Hindlimb muscle (tissue), 1 donor: ENCODE measurements around the gene ACTR1B. TPM values are rescaled to one million over a fixed set of nuclear protein-coding genes. Genes with fewer than 3 reads are reported as not detected.
"Not testable (repeated sequence)": the region's sequence is repeated elsewhere in the genome, so short reads cannot be mapped to it uniquely, and the experiment has no call there.

Source experiments
- DNase-seq: peaks from one replicate; pipeline ENCODE4 v3.0.0-alpha.2; 2013
- polyA plus RNA-seq: library from polyadenylated mRNA; unstranded; fragments of 120-200 nt; gene quantifications from one replicate; pipeline ENCODE4 v1.2.1, GENCODE V29; 2013; ENCODE audit not compliant: insufficient read length

ACTR1B gene
- polyA plus RNA-seq, 1 donor = 50.4 TPM

- DNase-seq = no peak
These were observed 5.1 kb downstream of the ACTR1B start for GRCh38 chr2:97658691-97659157.

GRCh38 chr2:97657986-97658690 lies 5.7 kb downstream of the ACTR1B start:
- DNase-seq = no peak

- no peak for DNase-seq
These were observed 6.8 kb downstream of the ACTR1B start for GRCh38 chr2:97656905-97657587.

- DNase-seq = no peak
These were observed 7.6 kb downstream of the ACTR1B start for GRCh38 chr2:97656129-97656755.

GRCh38 chr2:97654791-97655190 lies 9.1 kb downstream of the ACTR1B start:
- no peak for DNase-seq

- no peak for DNase-seq
These were observed 9.5 kb downstream of the ACTR1B start for GRCh38 chr2:97654309-97654708.

- no peak for DNase-seq
These were observed 10.0 kb downstream of the ACTR1B start for GRCh38 chr2:97653874-97654273.

GRCh38 chr2:97653473-97653872 lies 10.4 kb downstream of the ACTR1B start:
- no peak for DNase-seq

- no peak for DNase-seq
These were observed 12.7 kb downstream of the ACTR1B start for GRCh38 chr2:97651114-97651513.

GRCh38 chr2:97646977-97647376 lies 16.9 kb downstream of the ACTR1B start:
- DNase-seq = no peak

GRCh38 chr2:97645695-97646629 lies 17.9 kb downstream of the ACTR1B start, which contains the start of gene COX5B:
Gene COX5B (plus strand): TSS chr2:97646062. CDS start chr2:97646087, 25 bp downstream.
- DNase-seq = peak; percentile 98

GRCh38 chr2:97645112-97645694 lies 18.6 kb downstream of the ACTR1B start:
- no peak for DNase-seq

- no peak for DNase-seq
These were observed 19.7 kb downstream of the ACTR1B start for GRCh38 chr2:97644023-97644717.

GRCh38 chr2:97626049-97626430 lies 37.8 kb downstream of the ACTR1B start:
- not testable (repeated sequence) for DNase-seq

- not testable (repeated sequence) for DNase-seq
These were observed 38.3 kb downstream of the ACTR1B start for GRCh38 chr2:97625354-97626048.

GRCh38 chr2:97622976-97623375 lies 40.9 kb downstream of the ACTR1B start:
- DNase-seq = not testable (repeated sequence)

GRCh38 chr2:97620492-97620891 lies 43.4 kb downstream of the ACTR1B start:
- not testable (repeated sequence) for DNase-seq

GRCh38 chr2:97618939-97619827 lies 44.7 kb downstream of the ACTR1B start:
- not testable (repeated sequence) for DNase-seq

- no peak for DNase-seq
These were observed 45.9 kb downstream of the ACTR1B start for GRCh38 chr2:97617911-97618310.
